Chondrocyte (in vitro differentiated cells): ENCODE data around the gene NR2F2. TPM values are rescaled to one million over a fixed set of nuclear protein-coding genes. Genes with fewer than 3 reads are reported as not detected.

Experiments used
- DNase-seq: peaks from one replicate; pipeline ENCODE4 v3.0.0; 2021; ENCODE audit warnings: mixed read lengths, low spot score
- H3K27ac Mint-ChIP-seq: one replicate; pipeline ENCODE4 v1.8.0; 2021; ENCODE audit warnings: mild to moderate bottlenecking, moderate library complexity, mixed read lengths; ENCODE audit not compliant: unreplicated experiment
- H3K27me3 Mint-ChIP-seq: 2 replicates; pipeline ENCODE4 v1.8.0; 2021; ENCODE audit warnings: low read depth, mixed read lengths
- H3K36me3 Mint-ChIP-seq: 2 replicates; pipeline ENCODE4 v1.8.0; 2021; ENCODE audit warnings: low read depth, mixed read lengths
- H3K4me1 Mint-ChIP-seq: 2 replicates; pipeline ENCODE4 v1.8.0; 2021; ENCODE audit warnings: low read depth, mild to moderate bottlenecking, mixed read lengths
- H3K4me3 Mint-ChIP-seq: one replicate; pipeline ENCODE4 v1.8.0; 2021; ENCODE audit warnings: mild to moderate bottlenecking, moderate library complexity, mixed read lengths; ENCODE audit not compliant: unreplicated experiment
- H3K9me3 Mint-ChIP-seq: 2 replicates; pipeline ENCODE4 v1.8.0; 2021; ENCODE audit warnings: low read depth, mixed read lengths
- total RNA-seq: library from RNA; stranded (reverse); gene quantifications from 3 replicates; pipeline ENCODE4 v1.2.1, GENCODE V29; 2021
- TF ChIP-seq, protein P1 (sequence below): fragments of 200-600 bp; sonication (generic); IDR thresholded peaks from 2 replicates; pipeline ENCODE4 v1.5.0; 2021; ENCODE audit warnings: antibody characterized with exemption, mild to moderate bottlenecking, moderate library complexity

The NR2F2 gene
- total RNA-seq, 1 donor from 2014 or later: 169 TPM

DNA sequence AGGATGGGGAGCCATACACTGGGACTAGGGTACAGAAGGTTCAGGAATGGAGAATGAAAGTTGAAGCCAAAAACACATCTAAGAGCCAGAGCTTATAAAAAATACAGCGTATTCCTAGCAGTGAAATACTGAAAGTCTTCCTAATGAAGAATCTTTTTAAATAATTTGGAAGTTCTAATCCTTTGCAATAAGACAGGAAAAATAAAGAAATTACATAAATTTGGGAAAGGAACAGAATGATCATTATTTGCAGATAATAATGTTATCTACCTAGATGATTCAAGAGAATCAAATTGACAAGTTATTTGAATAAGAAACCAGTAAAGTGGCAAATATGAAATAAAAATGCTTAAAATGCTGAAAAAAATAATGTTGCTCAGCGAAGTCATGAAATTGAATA lies 32.3 kb upstream of the NR2F2 start:
- DNase-seq: no peak
- no peak overlapping the region for H3K27ac Mint-ChIP-seq
- TF ChIP-seq, protein P1, sequence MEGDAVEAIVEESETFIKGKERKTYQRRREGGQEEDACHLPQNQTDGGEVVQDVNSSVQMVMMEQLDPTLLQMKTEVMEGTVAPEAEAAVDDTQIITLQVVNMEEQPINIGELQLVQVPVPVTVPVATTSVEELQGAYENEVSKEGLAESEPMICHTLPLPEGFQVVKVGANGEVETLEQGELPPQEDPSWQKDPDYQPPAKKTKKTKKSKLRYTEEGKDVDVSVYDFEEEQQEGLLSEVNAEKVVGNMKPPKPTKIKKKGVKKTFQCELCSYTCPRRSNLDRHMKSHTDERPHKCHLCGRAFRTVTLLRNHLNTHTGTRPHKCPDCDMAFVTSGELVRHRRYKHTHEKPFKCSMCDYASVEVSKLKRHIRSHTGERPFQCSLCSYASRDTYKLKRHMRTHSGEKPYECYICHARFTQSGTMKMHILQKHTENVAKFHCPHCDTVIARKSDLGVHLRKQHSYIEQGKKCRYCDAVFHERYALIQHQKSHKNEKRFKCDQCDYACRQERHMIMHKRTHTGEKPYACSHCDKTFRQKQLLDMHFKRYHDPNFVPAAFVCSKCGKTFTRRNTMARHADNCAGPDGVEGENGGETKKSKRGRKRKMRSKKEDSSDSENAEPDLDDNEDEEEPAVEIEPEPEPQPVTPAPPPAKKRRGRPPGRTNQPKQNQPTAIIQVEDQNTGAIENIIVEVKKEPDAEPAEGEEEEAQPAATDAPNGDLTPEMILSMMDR: no peak
- no peaks in the 10 kb centered on the region for H3K27me3 Mint-ChIP-seq
- no peaks in the 10 kb centered on the region for H3K4me1 Mint-ChIP-seq
- H3K9me3 Mint-ChIP-seq: peaks cover 7% of the 10 kb centered on the region
- peaks cover 22% of the 10 kb centered on the region for H3K36me3 Mint-ChIP-seq
- H3K4me3 Mint-ChIP-seq: no peak overlapping the region

DNA sequence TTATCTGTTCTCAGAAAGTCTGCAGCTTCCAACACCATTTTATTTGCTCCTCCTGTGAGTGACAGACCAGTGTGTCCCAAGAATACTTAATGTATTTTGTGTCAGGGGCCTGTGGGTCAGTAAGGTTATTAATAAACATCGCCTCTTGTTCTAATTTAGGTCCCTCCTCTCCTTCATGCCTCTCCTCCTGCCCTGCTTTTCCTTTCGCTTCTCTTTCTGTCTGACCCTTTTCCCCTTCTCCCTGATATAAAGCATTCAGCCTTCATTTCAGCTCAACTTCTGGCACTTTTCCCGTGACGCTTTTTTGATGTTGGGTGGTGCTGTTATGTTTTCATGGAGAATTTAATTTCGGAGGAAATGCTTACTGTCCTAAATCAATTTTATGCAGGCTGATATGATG lies 29.7 kb upstream of the NR2F2 start:
- Mint-ChIP-seq H3K9me3 (peaks cover 7% of the 10 kb centered on the region), H3K4me1 (no peaks in the 10 kb centered on the region), H3K27ac (no peak overlapping the region), H3K4me3 (no peak overlapping the region), H3K36me3 (peaks cover 25% of the 10 kb centered on the region), H3K27me3 (no peaks in the 10 kb centered on the region)
- TF ChIP-seq, protein P1: no peak
- DNase-seq: no peak

DNA sequence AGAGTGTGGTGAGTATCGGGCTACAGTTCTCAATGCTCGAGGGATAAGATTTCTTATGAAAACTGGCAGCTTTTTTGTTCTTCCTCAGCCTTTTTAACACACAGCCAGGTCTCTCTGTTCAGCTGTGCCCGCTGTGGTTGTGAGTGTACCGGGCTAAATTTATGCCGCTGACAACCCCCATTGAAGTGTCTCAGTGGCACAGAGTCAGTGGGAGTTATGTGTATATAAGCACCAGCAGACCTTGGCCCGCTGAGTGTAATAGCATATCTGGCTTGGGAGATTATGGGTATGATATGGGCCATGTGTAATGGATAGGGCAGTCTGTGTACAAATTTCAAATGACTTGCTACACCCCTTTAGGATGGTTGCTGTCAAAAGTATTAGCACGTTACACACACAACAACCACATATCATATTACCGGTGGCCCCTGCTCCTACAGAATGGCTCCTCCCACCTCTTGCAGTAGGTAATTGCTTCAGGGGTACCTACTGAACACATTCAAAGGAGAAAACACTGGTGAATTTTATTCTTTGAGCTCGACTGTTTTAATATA lies 26.9 kb upstream of the NR2F2 start:
- Mint-ChIP-seq H3K36me3 (peaks cover 19% of the 10 kb centered on the region), H3K9me3 (no peaks in the 10 kb centered on the region), H3K27ac (no peak overlapping the region), H3K4me1 (no peaks in the 10 kb centered on the region), H3K4me3 (no peak overlapping the region), H3K27me3 (no peaks in the 10 kb centered on the region)
- no peak for DNase-seq
- TF ChIP-seq, protein P1: no peak

DNA sequence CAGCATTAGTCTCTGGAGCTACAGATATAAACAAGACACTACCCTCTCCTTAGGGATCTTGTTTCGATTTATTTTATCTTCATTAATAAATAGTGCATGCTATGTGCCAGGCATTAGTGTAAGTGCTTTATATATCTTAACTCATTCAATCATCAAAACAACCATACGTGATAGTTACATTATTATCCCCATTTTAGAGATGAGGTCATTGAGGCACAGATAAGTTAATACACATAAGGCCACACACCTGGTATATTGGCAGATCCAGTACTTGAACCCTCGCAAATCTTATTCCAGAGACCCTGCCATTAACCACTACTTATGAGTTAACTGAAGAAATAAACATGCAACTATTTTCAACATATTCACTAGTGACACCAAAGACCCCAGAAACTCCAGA lies 25.7 kb upstream of the NR2F2 start:
- H3K36me3 Mint-ChIP-seq: peaks cover 15% of the 10 kb centered on the region
- TF ChIP-seq, protein P1: no peak
- no peak overlapping the region for H3K27ac Mint-ChIP-seq

DNA sequence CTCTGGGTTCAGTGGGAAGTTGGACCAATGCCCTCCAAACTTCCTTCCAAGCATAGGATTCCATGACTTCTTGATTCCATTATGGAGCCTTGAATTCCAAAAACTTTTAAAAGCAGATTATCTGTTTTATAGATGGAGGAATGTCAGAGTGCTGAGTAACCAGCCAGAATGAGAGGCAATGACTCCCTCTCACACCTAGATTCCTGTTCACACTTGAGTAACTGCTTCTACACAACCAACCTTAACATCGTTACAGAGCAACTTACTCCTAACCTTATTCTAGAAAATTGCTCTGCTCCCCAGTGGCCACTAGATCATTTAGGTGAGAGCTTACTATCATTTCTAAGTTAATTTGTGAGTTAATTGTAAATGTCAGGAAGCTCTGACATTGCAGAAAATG lies 24.2 kb upstream of the NR2F2 start:
- Mint-ChIP-seq H3K4me3 (no peak overlapping the region), H3K27me3 (no peaks in the 10 kb centered on the region)

More for the DNA sequence above, 25.7 kb upstream of the NR2F2 start:
- no peaks in the 10 kb centered on the region for H3K27me3 Mint-ChIP-seq
- no peak overlapping the region for H3K4me3 Mint-ChIP-seq
- H3K9me3 Mint-ChIP-seq: no peaks in the 10 kb centered on the region
- H3K4me1 Mint-ChIP-seq: peaks cover 4% of the 10 kb centered on the region
- DNase-seq: no peak

More for the DNA sequence above, 24.2 kb upstream of the NR2F2 start:
- TF ChIP-seq, protein P1: no peak
- Mint-ChIP-seq H3K4me1 (peaks cover 4% of the 10 kb centered on the region), H3K36me3 (peaks cover 11% of the 10 kb centered on the region), H3K27ac (no peak overlapping the region), H3K9me3 (no peaks in the 10 kb centered on the region)
- no peak for DNase-seq
